GM21423 (cell line): ENCODE measurements around the gene LAMA5.

ENCODE experiments used
- ATAC-seq: cut with Tn5 transposase; IDR thresholded peaks from one replicate; pipeline ENCODE4 v1.9.1; 2021; ENCODE audit warnings: mild to moderate bottlenecking, moderate library complexity; ENCODE audit not compliant: unreplicated experiment

Gene LAMA5

GRCh38 chr20:62359491-62360121 lies 7.5 kb downstream of the LAMA5 start:
- no peak for ATAC-seq

GRCh38 chr20:62359043-62359490 lies 8.0 kb downstream of the LAMA5 start:
- ATAC-seq, result no peak

DNA sequence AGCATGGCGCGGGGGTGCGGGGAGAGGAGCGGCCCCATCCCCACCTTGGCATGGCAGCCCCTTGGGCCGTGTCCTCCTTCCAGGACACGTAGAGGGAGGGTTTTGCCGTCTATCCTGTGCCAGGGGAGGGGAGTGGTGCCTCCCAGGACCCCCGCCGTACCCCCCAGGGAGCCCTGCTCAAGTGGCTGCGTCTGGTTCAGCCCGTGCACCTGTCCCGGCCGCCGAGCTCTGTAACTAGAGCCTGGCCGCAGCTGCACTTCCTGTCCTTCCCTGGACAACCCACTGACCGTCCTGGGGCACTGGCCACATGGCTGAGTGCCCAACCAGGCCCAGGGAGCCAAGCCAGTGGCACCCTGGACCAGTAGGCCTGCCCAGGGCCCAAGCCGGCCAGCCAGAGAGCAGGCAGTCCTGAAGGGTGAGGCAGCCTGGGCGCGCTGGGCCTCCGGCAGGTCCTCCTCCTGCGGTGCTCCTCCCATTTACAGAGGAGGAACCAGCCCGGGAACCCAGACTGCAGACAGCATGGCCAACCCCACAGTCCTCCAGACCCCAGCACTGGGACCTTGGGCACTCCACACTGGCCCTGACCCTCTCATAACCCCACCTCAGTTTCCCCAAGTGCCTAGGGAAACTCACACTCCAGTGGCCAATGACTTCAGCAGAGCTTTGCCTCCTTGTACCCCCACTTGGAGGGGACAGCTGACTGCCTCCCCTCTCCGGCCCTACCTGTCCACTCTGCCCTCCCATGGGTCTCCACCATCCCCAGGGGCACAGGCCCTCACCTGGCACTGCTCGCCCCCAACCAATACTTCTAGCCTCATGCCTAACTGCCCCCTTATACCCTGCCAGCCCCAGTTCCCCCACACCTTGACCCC lies 8.7 kb downstream of the LAMA5 start:
- no peak for ATAC-seq

GRCh38 chr20:62357681-62358080 lies 9.4 kb downstream of the LAMA5 start:
- no peak for ATAC-seq

- ATAC-seq, result no peak
These were observed 9.9 kb downstream of the LAMA5 start for GRCh38 chr20:62357187-62357667.

GRCh38 chr20:62356589-62357186 lies 10.4 kb downstream of the LAMA5 start:
- no peak for ATAC-seq

DNA sequence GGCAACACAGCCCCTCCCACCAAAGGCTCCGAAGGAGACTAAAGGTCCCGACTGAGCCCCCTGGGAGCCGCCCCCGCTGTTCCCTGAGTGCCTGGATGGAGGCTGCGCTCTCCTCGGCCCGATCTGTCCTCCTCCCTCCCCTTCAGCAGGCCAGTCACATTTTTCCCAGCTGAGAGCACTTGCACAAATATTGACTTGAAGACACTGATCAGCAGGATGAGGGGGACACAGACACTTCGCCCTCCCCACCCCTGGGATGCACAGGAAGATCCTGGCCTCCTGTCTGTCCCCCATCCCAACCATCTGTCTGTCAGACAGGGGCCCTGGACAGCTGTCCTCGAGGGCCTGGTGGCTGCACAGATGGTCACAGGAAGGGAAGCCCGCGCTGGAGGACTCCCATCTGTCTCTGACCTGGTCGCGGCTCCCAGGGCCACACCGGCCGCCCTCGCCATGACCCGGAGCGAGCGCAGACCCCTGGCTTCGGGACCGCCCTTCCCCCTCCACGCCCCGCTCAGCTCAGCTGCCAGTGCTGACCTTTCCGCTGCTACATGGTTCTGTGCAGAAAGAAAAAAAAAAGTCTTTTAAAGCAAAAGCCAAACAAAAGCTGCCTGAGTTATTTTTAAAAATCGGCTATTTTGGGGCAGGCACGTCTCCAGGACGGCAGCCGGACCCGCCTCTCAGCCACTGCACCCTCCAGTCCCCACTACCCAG lies 11.1 kb downstream of the LAMA5 start:
- ATAC-seq, result no peak

- no peak for ATAC-seq
These were observed 11.6 kb downstream of the LAMA5 start for GRCh38 chr20:62355516-62355877.

DNA sequence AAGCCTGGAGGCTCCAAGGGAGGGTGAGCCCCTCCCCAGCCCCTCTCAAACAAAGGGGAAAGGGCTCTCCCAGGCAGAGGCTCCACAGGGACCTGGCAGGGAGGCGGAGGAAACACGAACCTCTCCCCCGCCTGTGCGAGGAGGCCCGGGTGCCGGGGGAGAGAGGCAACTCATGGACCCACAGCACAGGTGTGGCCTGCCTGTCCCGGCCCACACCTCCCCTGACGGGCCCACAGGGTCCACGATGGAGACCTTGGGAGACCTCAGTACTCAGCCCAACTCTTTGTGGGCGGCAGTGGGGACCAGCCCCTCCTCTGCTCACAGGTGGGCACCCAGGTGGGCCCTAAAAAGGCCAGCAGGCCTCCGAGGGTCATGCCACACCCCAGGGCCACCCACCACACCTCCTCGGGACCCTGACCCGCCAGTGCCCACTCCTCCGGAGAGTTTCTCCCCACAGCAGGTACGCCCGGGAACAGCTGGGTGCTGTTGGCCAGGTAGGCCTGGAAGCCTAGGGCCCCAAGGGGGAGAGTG lies 12.2 kb downstream of the LAMA5 start:
- no peak for ATAC-seq

DNA sequence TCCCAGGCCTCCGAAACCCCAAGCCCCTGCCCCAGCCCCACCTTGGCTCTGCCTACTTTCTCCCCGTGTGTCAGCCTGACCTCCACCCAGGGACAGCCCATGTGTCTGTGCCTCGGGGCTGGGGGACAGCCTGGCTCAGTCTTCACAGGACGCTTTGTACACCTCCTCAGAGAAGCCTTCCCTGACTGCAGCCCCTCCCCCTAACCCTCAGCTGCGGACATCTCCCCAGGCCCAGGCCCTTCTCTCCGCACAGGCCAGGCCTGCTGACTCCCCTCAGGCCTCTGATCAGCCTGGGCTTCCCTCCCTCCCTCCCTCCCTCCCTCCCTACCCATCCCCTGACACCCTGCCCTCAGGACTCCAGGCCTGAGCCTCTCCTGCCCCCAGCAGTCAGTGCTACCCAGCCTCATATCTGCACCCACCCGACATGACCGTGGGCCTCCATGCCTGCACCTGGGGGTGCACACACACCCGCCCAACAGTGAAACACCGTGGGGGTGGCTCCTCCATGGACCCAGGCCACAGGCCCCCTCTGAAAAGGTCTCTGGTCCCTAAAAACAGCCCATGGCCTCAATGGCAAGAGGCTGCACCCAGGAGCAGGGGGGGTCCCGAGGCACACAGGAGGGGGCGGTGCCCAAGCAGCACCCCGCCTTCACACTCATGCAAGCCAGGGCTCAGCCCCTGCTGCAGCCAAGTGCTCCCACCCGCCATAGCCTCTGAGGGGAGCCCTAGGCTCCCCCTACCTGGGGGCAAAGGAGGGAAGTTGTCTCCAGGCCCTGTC lies 12.9 kb downstream of the LAMA5 start:
- ATAC-seq, result no peak

- no peak for ATAC-seq
These were observed 13.7 kb downstream of the LAMA5 start for GRCh38 chr20:62353289-62354030.

DNA sequence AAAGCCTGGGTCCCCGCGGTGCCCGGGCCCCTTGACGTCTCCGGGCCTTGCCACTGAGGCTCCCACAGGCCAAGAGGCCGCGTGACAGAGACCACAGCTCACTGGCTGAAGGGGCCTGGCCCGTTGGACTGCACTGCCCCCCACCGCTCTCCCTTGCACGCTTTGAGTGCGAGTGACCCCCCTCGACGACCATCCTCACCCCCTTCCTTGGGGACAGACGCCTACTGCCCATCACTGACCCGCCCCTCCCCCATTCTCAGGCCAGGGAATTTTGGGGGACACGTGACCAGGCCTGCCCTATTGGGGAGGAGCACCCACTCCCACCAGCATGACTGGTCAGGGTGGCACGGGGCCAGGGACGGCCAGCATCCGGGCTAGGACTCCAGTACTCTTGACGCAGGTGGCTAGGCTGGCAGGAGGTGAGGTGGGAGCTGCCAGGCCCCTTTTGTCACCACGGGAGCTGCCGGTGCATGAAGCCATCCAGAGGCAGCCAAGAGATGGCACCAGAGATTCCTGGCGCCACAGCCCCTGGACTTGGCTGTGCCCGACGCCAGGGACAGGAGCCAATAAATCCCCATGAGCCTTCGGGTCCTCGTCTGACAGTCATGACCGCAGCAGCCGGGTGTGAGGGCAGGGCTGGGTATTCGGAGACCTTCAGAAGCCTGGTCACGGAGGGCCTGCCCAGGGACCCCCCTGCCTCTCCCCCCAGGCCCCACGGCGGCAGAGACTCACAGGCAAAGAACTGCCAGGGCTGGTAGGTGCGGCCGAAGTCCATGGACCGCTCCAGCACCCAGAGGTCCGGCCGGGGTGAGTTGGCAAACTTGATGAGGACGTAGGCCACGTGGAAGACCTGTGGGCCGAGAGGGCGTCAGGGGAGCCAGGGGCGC lies 14.5 kb downstream of the LAMA5 start:
- no peak for ATAC-seq

DNA sequence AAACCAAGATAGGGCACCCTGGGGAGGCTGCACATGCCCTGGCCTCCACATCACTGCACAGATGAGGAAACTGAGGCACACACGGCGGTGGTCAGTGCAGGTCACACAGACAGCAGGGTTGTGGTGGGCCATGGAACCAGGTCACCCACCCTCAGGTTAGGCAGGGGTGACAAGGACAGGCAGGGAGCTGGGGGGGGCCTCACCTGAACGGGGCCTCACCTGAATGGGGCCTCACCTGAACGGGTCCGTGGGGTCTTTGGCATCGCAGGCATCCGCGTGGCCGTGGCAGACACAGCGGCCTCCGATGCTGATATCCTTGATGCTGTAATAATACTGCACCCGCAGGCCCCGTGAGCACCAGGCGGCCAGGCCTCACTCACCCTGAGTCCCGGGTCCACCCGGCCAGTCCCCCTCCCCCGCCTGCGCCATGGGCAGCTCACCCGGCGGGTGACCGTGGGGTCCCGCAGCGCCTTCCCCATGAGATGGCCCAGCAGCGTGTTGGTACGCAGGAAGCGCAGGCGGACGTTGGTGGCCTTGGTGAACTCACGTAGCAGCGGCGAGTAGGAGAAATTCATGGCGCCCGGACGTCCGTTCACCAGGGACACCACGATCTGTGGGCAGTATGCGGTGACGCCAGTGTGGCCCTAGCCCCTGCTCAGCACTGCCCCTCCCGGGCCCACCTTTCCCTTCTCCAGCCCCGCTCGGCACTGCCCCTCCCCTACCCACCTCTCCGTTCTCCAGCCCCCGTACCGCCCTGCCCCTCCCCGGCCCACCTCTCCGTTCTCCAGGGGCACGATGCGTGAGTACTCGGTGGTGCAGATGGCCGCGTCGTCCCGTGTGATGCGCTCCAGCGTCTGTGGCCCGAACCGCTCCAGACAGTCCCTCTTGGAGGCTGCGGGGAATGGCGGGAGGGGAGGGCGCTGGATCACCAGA lies 15.4 kb downstream of the LAMA5 start:
- no peak for ATAC-seq

GRCh38 chr20:62350629-62351422 lies 16.3 kb downstream of the LAMA5 start:
- no peak for ATAC-seq

DNA sequence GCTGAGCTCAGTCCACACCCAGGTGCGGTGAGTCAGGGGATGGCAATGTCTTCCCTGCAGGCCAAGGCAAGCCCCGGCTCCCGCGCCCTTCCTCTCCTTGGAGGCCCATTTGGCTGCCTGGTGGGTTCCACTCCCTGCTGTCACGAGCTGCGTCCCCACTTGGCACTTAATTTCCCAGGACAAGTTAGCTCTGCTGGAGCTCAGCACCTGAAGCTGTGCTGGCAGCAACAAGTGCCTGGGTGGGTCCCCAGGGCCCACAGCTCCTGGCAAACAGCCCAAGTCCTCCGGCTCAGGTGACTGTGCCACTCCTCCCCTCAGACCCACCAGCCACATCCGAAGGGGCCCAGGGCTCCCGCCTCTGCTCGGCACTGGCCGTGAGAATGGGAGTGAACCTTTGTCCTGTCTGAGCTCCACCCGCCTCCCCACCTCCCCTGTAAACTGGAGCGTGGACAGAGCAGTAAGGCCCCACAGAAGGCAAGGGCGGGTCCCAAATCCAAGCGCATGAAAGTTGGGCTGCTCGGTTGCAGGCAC lies 16.9 kb downstream of the LAMA5 start:
- no peak for ATAC-seq

- no peak for ATAC-seq
These were observed 17.5 kb downstream of the LAMA5 start for GRCh38 chr20:62349556-62350097.
